NK-92 (cell line): ENCODE data around the gene TNIP1.

Source experiments
- DNase-seq: peaks from one replicate; lab custom pipeline; 2025; ENCODE audit not compliant: unreplicated experiment; lab: John Stamatoyannopoulos, UW

Gene TNIP1

GRCh38 chr5:151085517-151086041, 4.7 kb upstream of the TNIP1 start:
- DNase-seq, result no peak

GRCh38 chr5:151084363-151084762, 3.5 kb upstream of the TNIP1 start:
- no peak for DNase-seq

GRCh38 chr5:151083081-151083676, 2.3 kb upstream of the TNIP1 start:
- no peak for DNase-seq

GRCh38 chr5:151082282-151082902, 1.6 kb upstream of the TNIP1 start:
- no peak for DNase-seq

- DNase-seq, result no peak
Measured at GRCh38 chr5:151081431-151082281, 822 bp upstream of the TNIP1 start.

- no peak for DNase-seq
Measured at GRCh38 chr5:151079838-151080612, 809 bp downstream of the TNIP1 start.

- no peak for DNase-seq
Measured at GRCh38 chr5:151078490-151079262, 2.2 kb downstream of the TNIP1 start.

GRCh38 chr5:151077967-151078366, 2.9 kb downstream of the TNIP1 start:
- no peak for DNase-seq

GRCh38 chr5:151077419-151077818, 3.4 kb downstream of the TNIP1 start:
- no peak for DNase-seq

GRCh38 chr5:151076616-151077015, 4.2 kb downstream of the TNIP1 start:
- DNase-seq, result no peak

- no peak for DNase-seq
Measured at GRCh38 chr5:151075698-151076331, 5.0 kb downstream of the TNIP1 start.

- no peak for DNase-seq
Measured at GRCh38 chr5:151074557-151074956, 6.3 kb downstream of the TNIP1 start.

- DNase-seq, result no peak
Measured at GRCh38 chr5:151073280-151073679, 7.6 kb downstream of the TNIP1 start.

GRCh38 chr5:151072630-151073025, 8.2 kb downstream of the TNIP1 start:
- DNase-seq, result no peak

- DNase-seq, result no peak
Measured at GRCh38 chr5:151071848-151072629, 8.8 kb downstream of the TNIP1 start.

- DNase-seq, result no peak
Measured at GRCh38 chr5:151071021-151071420, 9.8 kb downstream of the TNIP1 start.

- no peak for DNase-seq
Measured at GRCh38 chr5:151070449-151070848, 10.4 kb downstream of the TNIP1 start.

GRCh38 chr5:151068433-151069197, 12.2 kb downstream of the TNIP1 start:
- DNase-seq, result no peak
